Left lung (tissue), 10 donors: ENCODE results near the gene PDHX. TPM values are rescaled to one million over a fixed set of nuclear protein-coding genes. Genes with fewer than 3 reads are reported as not detected.

Experiments used
- ATAC-seq: fragments of 200-7000 bp; cut with Tn5 transposase; one replicate; pipeline ENCODE4 v1.9.1; 2020; ENCODE audit warnings: moderate library complexity
- DNase-seq, 4 donors: peaks; one replicate each; pipeline ENCODE4 v3.0.0-alpha.2; 2013 to 2020
- H3K27ac ChIP-seq, 2 donors: fragments of 200-600 bp; sonication (generic) in 1 of 2; one replicate each; pipeline versions ENCODE4 v1.5.0 to v1.8.0; 2020 to 2021
- H3K27me3 ChIP-seq, 2 donors: fragments of 200-600 bp; sonication (generic) in 1 of 2; one replicate each; pipeline versions ENCODE4 v1.5.0 to v1.8.0; 2020 to 2021
- H3K36me3 ChIP-seq, 2 donors: fragments of 200-600 bp; sonication (generic) in 1 of 2; one replicate each; pipeline versions ENCODE4 v1.5.0 to v1.8.0; 2020 to 2021
- H3K4me1 ChIP-seq, 2 donors: fragments of 200-600 bp; one replicate each; pipeline ENCODE4 v1.8.0; 2021
- H3K4me3 ChIP-seq, 2 donors: fragments of 200-600 bp; sonication (generic) in 1 of 2; one replicate each; pipeline versions ENCODE4 v1.5.0 to v1.8.0; 2020 to 2021; ENCODE audit warnings: mild to moderate bottlenecking in 1 of 2
- H3K9me3 ChIP-seq, 2 donors: fragments of 200-600 bp; sonication (generic) in 1 of 2; one replicate each; pipeline versions ENCODE4 v1.5.0 to v1.8.0; 2020 to 2021
- intact Hi-C, 2 donors: fragments of 100-400 bp; cut with DNase I; formaldehyde crosslinking; loops; one replicate each; pipeline versions ENCODE4 v1.11.2 to v1.14.2; 2022
- polyA plus RNA-seq, 6 donors: library from polyadenylated mRNA; unstranded; fragments of 120-200 nt; gene quantifications; one replicate each; pipeline ENCODE4 v1.2.1, GENCODE V29; 2013; ENCODE audit not compliant: insufficient read length in 6 of 6
- total RNA-seq, 2 donors: library from RNA; stranded (reverse); fragmentation: NEBNext Ultra II Directional; extraction: Animal tissue kit (Norgen Biotek cat#: 25700); gene quantifications; one replicate each; pipeline ENCODE4 v1.2.1, GENCODE V29; 2021
- TF ChIP-seq, protein P1 (sequence below), 2 donors: fragments of 200-600 bp; sonication (generic) in 1 of 2; IDR thresholded peaks; one replicate each; pipeline versions ENCODE4 v1.5.0 to v1.8.0; 2021; ENCODE audit warnings: antibody characterized with exemption in 2 of 2
- donor health status: DM: no; HTN: yes; CAD: no.
- donor health status: DM: no; HTN: no; CAD: no.

Gene PDHX
- total and polyA plus RNA-seq, 8 donors: 31.8 to 41.7 (median 35.0) TPM

DNA sequence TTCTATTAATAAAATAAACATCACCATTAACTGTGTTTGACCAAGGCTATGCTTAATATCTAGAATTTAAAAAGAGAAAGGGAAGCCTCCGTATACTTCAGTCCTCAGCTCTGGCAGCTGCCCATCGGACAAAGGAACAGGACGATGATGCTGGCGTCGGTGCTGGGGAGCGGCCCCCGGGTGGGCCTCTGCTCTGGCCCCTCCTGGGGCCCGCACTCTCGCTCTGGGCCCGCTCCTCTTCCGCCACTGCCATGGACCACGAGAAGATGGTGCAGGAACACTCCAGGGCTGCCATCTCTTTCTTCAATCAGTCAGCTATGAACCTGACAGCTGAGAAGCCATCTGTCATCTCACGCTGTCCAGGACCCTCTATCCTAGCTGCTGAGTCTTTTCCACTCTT lies 25.3 kb downstream of the PDHX start:
- intact Hi-C loops: no loop called here
- peak in 1 of 4 donors; percentile 43 for DNase-seq
- H3K4me1 ChIP-seq: no peaks in the 10 kb centered on the region
- TF ChIP-seq, protein P1, sequence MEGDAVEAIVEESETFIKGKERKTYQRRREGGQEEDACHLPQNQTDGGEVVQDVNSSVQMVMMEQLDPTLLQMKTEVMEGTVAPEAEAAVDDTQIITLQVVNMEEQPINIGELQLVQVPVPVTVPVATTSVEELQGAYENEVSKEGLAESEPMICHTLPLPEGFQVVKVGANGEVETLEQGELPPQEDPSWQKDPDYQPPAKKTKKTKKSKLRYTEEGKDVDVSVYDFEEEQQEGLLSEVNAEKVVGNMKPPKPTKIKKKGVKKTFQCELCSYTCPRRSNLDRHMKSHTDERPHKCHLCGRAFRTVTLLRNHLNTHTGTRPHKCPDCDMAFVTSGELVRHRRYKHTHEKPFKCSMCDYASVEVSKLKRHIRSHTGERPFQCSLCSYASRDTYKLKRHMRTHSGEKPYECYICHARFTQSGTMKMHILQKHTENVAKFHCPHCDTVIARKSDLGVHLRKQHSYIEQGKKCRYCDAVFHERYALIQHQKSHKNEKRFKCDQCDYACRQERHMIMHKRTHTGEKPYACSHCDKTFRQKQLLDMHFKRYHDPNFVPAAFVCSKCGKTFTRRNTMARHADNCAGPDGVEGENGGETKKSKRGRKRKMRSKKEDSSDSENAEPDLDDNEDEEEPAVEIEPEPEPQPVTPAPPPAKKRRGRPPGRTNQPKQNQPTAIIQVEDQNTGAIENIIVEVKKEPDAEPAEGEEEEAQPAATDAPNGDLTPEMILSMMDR (IDR thresholded peaks at IDR 0.05): no peak
- peaks cover 0 to 6% of the 10 kb centered on the region in 2 donors for H3K9me3 ChIP-seq
- no peaks in the 10 kb centered on the region for H3K27me3 ChIP-seq
- ATAC-seq: no peak
- no peak overlapping the region for H3K27ac ChIP-seq
- peaks cover 0 to 5% of the 10 kb centered on the region in 2 donors for H3K36me3 ChIP-seq
- H3K4me3 ChIP-seq: no peak overlapping the region

DNA sequence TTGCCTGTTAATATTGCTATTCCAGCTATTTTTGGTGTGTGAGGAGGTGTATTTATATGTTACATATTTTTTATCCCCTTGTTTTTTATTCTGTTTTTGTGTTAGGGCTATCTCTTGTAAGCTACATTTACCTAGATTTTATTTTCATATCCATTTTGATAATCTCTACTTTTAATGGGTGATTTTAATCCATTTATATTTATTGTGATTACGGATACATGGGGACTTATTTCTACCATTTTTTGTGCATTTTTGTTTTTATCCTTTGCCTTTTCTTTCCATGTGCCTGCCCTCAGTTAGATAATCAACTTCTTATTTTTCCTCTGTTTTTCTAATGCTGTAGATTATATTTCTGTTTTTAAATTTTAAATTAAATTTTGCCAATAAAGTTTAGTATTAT lies 28.3 kb downstream of the PDHX start:
- Histone ChIP-seq H3K27ac (no peak overlapping the region), H3K4me3 (no peak overlapping the region), H3K9me3 (peaks cover 0 to 6% of the 10 kb centered on the region in 2 donors), H3K27me3 (no peaks in the 10 kb centered on the region), H3K36me3 (peaks cover 0 to 5% of the 10 kb centered on the region in 2 donors), H3K4me1 (no peaks in the 10 kb centered on the region)
- intact Hi-C loops: no loop called here
- ATAC-seq (no peak), DNase-seq (no peak)
- TF ChIP-seq, protein P1 (IDR thresholded peaks at IDR 0.05): no peak

DNA sequence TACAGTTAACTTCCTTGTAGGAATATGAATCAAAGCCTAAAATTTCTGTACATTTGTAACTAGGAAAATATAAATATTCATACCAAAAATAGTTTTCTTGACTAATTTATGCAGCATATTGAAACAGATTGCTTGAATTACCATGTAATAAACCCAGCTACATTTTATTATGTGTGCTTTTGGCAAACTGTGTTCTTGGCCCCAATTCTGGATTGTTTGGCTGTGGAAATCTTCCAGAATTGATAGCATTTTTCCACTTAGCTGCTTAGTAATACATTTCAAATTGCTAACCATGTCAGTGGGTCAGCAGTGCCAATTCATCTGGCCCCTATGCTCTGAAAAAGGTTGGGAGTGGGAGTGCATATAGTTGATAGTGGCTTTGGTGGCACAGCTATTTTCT lies 32.3 kb downstream of the PDHX start:
- TF ChIP-seq, protein P1 (IDR thresholded peaks at IDR 0.05): no peak
- intact Hi-C loops: no loop called here
- ATAC-seq (no peak), DNase-seq (peak in 2 of 4 donors; percentile 57 to 60)
- H3K27ac ChIP-seq: no peak overlapping the region
- H3K36me3 ChIP-seq: no peaks in the 10 kb centered on the region
- peaks cover 0 to 6% of the 10 kb centered on the region in 2 donors for H3K9me3 ChIP-seq
- no peaks in the 10 kb centered on the region for H3K27me3 ChIP-seq
- H3K4me3 ChIP-seq: no peak overlapping the region
- H3K4me1 ChIP-seq: peaks cover 0 to 3% of the 10 kb centered on the region in 2 donors

DNA sequence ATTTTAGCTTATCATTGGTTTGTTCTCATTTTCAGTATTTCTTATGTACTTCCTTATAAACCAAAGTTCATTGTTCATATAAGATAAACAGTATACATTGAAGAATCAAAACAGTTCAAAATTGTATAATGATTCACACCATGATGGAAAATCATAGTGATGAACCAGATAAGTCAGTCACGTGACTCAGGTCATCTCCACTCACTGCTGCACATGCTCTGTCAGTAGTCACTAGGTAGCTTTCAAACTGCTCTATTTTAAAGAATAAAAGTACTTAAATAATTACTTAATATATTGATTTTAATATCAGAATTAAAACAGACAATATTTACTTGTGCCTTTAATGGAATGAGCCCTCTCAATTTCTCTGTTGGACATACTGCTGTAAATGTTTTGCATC lies 37.5 kb downstream of the PDHX start:
- intact Hi-C loops: no loop called here
- no peak overlapping the region for H3K4me3 ChIP-seq
- no peaks in the 10 kb centered on the region for H3K9me3 ChIP-seq
- H3K36me3 ChIP-seq: peaks cover 0 to 5% of the 10 kb centered on the region in 2 donors
- H3K27me3 ChIP-seq: no peaks in the 10 kb centered on the region
- ATAC-seq: no peak
- H3K27ac ChIP-seq: no peak overlapping the region
- DNase-seq: no peak
- H3K4me1 ChIP-seq: peaks cover 0 to 4% of the 10 kb centered on the region in 2 donors
- TF ChIP-seq, protein P1 (IDR thresholded peaks at IDR 0.05): no peak

DNA sequence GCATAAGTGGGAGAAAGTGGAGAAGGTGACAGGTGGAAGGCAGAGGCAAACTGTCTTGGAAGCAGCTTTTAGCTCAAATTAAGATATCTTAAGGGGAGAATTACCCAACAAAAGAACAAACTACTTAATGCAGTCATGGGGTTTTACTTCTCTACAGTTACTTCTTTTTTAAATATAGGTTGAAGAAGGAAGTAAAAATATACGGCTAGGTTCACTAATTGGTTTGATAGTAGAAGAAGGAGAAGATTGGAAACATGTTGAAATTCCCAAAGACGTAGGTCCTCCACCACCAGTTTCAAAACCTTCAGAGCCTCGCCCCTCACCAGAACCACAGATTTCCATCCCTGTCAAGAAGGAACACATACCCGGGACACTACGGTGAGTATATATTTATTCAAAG lies 40.8 kb downstream of the PDHX start:
- H3K4me1 ChIP-seq: peaks cover 0 to 4% of the 10 kb centered on the region in 2 donors
- intact Hi-C loops: no loop called here
- no peak for DNase-seq

More for the DNA sequence above, 40.8 kb downstream of the PDHX start:
- Histone ChIP-seq H3K36me3 (peaks cover 0 to 9% of the 10 kb centered on the region in 2 donors), H3K27me3 (no peaks in the 10 kb centered on the region), H3K4me3 (no peak overlapping the region), H3K9me3 (no peaks in the 10 kb centered on the region), H3K27ac (no peak overlapping the region)
- ATAC-seq: no peak
- TF ChIP-seq, protein P1 (IDR thresholded peaks at IDR 0.05): no peak
